Hepatocyte (in vitro differentiated cells): ENCODE data around the gene RBMS1. TPM values are rescaled to one million over a fixed set of nuclear protein-coding genes. Genes with fewer than 3 reads are reported as not detected.
A peak's percentile ranks its signal among the peaks of the same experiment; 100 is the strongest.

Experiments
- DNase-seq: peaks from one replicate; pipeline ENCODE4 v3.0.0-alpha.2; 2016; ENCODE audit warnings: low spot score
- H2AFZ ChIP-seq: fragments of 200-600 bp; sonication (generic); 2 replicates; pipeline ENCODE4 v1.6.0; 2016; ENCODE audit warnings: antibody characterized with exemption, mild to moderate bottlenecking
- H3K27ac ChIP-seq: fragments of 200-600 bp; sonication (generic); 2 replicates; pipeline ENCODE4 v1.5.1; 2016; ENCODE audit warnings: mild to moderate bottlenecking
- H3K27me3 ChIP-seq: fragments of 200-600 bp; sonication (generic); 2 replicates; pipeline ENCODE4 v1.6.1; 2016
- H3K36me3 ChIP-seq: fragments of 200-600 bp; sonication (generic); replicated peaks from 2 replicates; pipeline ENCODE4 v1.5.1; 2016; ENCODE audit warnings: low read depth; ENCODE audit not compliant: insufficient read depth
- H3K4me1 ChIP-seq: fragments of 200-600 bp; sonication (generic); 2 replicates; pipeline ENCODE4 v1.5.1; 2016; ENCODE audit warnings: mild to moderate bottlenecking, moderate library complexity; ENCODE audit not compliant: insufficient read depth
- H3K4me2 ChIP-seq: fragments of 200-600 bp; sonication (generic); 2 replicates; pipeline ENCODE4 v1.6.0; 2016
- H3K4me3 ChIP-seq: fragments of 200-600 bp; sonication (generic); 2 replicates; pipeline ENCODE4 v1.5.1; 2016; ENCODE audit warnings: mild to moderate bottlenecking
- H3K79me2 ChIP-seq: fragments of 200-600 bp; sonication (generic); 2 replicates; pipeline ENCODE4 v1.6.0; 2017; ENCODE audit warnings: mild to moderate bottlenecking
- H3K9me2 ChIP-seq: fragments of 200-600 bp; sonication (generic); replicated peaks from 2 replicates; pipeline ENCODE4 v1.6.0; 2017; ENCODE audit warnings: mild to moderate bottlenecking; ENCODE audit not compliant: insufficient read depth
- H3K9me3 ChIP-seq: fragments of 200-600 bp; sonication (generic); 2 replicates; pipeline ENCODE4 v1.5.1; 2016; ENCODE audit warnings: low read depth, mild to moderate bottlenecking
- H4K20me1 ChIP-seq: fragments of 200-600 bp; sonication (generic); 2 replicates; pipeline ENCODE4 v1.6.0; 2016; ENCODE audit warnings: mild to moderate bottlenecking; ENCODE audit not compliant: insufficient read depth, poor library complexity, severe bottlenecking
- CTCF ChIP-seq: fragments of 200-600 bp; sonication (generic); IDR thresholded peaks from 2 replicates; pipeline ENCODE4 v1.5.1; 2016; ENCODE audit warnings: antibody characterized with exemption, mild to moderate bottlenecking; ENCODE audit not compliant: poor library complexity
- EZH2 ChIP-seq: fragments of 200-600 bp; sonication (generic); IDR thresholded peaks from 2 replicates; pipeline ENCODE4 v1.6.1; 2016; ENCODE audit warnings: antibody characterized with exemption, mild to moderate bottlenecking, borderline replicate concordance
- EZH2phosphoT487 ChIP-seq: fragments of 200-600 bp; sonication (generic); IDR thresholded peaks from one replicate; pipeline ENCODE4 v1.6.1; 2018; ENCODE audit warnings: antibody characterized with exemption, mild to moderate bottlenecking, low read depth, moderate library complexity; ENCODE audit not compliant: unreplicated experiment, severe bottlenecking
- WGBS: methylation state at CpG from one replicate; pipeline ENCODE4 v1.1.6; 2016; ENCODE audit warnings: low lambda C conversion rate; ENCODE audit errors: missing lambda C conversion rate; 5-methylcytosine and 5-hydroxymethylcytosine counted together
- polyA plus RNA-seq: library from polyadenylated mRNA; unstranded; fragments of >200 nt; fragmentation: Nextera tagmentation; extraction: Ambion mirVana; gene quantifications from 2 replicates; pipeline ENCODE4 v1.2.1, GENCODE V29; 2016
- total RNA-seq: library from RNA; depleted of rRNA; stranded (reverse); fragments of >200 nt; gene quantifications from 2 replicates; pipeline ENCODE4 v1.2.3, GENCODE V29; 2014

RBMS1 gene
- total and polyA plus RNA-seq, 2 experiments from 2014 or later = 87.9 to 103 TPM

DNA sequence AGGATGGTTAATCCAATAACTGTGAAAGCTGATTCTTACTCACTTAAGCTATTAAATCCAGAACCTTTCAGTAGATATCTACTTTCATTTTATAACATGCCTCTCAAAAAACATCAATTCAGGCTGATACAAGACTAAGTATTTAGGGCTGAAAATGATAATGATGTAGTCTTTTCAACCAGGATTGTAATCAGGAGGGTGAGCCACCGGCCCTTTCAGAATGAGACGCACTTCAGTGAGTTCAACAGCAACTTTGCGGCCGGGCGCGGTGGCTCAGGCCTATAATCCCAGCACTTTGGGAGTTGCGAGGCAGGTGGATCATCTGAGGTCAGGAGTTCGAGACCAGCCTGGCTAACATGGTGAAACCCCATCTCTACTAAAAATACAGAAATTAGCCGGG lies 30.4 kb downstream of the RBMS1 start:
- H3K79me2 ChIP-seq = peaks cover 99% of the 10 kb centered on the region
- peaks cover 8% of the 10 kb centered on the region for H3K4me1 ChIP-seq
- H3K4me2 ChIP-seq = no peak overlapping the region
- no peak for TF ChIP-seq CTCF
- TF ChIP-seq EZH2phosphoT487 = no peak
- TF ChIP-seq EZH2 = no peak
- no peak overlapping the region for H3K4me3 ChIP-seq
- H3K27me3 ChIP-seq = no peaks in the 10 kb centered on the region
- H3K9me3 ChIP-seq = no peaks in the 10 kb centered on the region
- H4K20me1 ChIP-seq = peaks cover 8% of the 10 kb centered on the region
- WGBS = 97% methylated on average over 8 of the region's 9 CpGs
- no peak for DNase-seq
- no peaks in the 10 kb centered on the region for H3K36me3 ChIP-seq
- H3K27ac ChIP-seq = no peak overlapping the region
- H2AFZ ChIP-seq = no peak overlapping the region
- H3K9me2 ChIP-seq = no peaks in the 10 kb centered on the region

GRCh38 chr2:160460333-160460731 lies 33.3 kb downstream of the RBMS1 start:
- peaks cover 15% of the 10 kb centered on the region for H3K4me1 ChIP-seq
- H3K9me2 ChIP-seq = no peaks in the 10 kb centered on the region
- DNase-seq = no peak
- no peak overlapping the region for H2AFZ ChIP-seq
- H3K27me3 ChIP-seq = no peaks in the 10 kb centered on the region
- H3K4me3 ChIP-seq = no peak overlapping the region
- H4K20me1 ChIP-seq = peaks cover 6% of the 10 kb centered on the region
- no peak for TF ChIP-seq CTCF
- no peak overlapping the region for H3K27ac ChIP-seq
- H3K36me3 ChIP-seq = no peaks in the 10 kb centered on the region
- no peak overlapping the region for H3K4me2 ChIP-seq
- 79% methylated on average over 4 of the region's 4 CpGs for whole genome bisulfite sequencing
- H3K9me3 ChIP-seq = no peaks in the 10 kb centered on the region
- peaks cover 94% of the 10 kb centered on the region for H3K79me2 ChIP-seq

DNA sequence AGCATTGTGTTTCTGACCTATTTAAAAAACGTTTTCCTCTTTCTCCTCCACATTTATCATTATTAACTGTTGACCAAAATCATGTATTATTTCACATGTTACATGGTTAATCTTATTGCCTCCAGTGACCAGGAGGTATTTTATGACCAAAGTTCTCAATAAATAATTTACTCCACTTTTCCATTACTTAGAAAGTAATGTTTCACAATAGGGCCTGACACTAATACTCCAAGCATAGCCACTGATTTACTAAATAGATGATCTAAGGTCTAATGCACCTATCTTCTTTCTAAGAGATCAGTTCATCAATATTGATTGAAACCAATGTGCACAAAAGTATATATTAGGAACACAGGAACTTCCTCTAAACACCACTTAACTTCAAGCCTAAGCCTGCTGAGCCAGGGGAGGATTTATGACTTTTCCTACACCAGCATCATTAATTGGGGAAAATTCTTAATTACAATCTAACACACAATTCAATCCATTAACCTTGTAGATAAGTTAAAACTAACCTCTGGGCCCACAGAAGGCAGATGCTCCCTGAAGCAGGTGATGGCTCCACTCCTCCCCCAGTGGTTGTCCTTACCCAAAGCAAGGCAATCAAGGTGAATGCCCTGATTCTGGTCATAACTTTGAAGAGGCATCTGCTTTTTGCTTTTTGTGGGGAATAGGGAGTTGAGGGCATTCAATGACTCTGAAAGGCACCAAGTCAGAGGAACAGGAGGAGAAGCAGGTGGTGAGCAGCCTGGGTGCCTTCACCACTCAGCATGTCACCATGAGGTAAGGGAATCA lies 33.9 kb downstream of the RBMS1 start:
- no peak overlapping the region for H2AFZ ChIP-seq
- no peaks in the 10 kb centered on the region for H3K9me3 ChIP-seq
- H3K4me2 ChIP-seq = peak overlapping the region; percentile 50
- peak overlapping the region; percentile 7 for H3K27ac ChIP-seq
- peaks cover 94% of the 10 kb centered on the region for H3K79me2 ChIP-seq
- 70% methylated on average over 1 of the region's 1 CpG for WGBS
- DNase-seq = no peak
- H3K36me3 ChIP-seq = no peaks in the 10 kb centered on the region
- H3K4me3 ChIP-seq = no peak overlapping the region
- no peaks in the 10 kb centered on the region for H3K9me2 ChIP-seq
- peaks cover 15% of the 10 kb centered on the region for H3K4me1 ChIP-seq
- H3K27me3 ChIP-seq = no peaks in the 10 kb centered on the region
- no peak for TF ChIP-seq CTCF
- TF ChIP-seq EZH2 = no peak
- no peak for TF ChIP-seq EZH2phosphoT487
- H4K20me1 ChIP-seq = peaks cover 6% of the 10 kb centered on the region
